Endothelial cell of umbilical vein (primary cell): ENCODE measurements around the gene NRROS. TPM values are rescaled to one million over a fixed set of nuclear protein-coding genes. Genes with fewer than 3 reads are reported as not detected.
A peak's percentile ranks its signal among the peaks of the same experiment; 100 is the strongest.

Source experiments
- BruUV-seq: library from RNA; stranded (reverse); fragments of 400-500 nt; replicated peaks from 2 replicates; lab custom pipeline; 2021; lab: Mats Ljungman, UMichigan
- CTCF ChIA-PET: fragments of 300-600, 350-600 bp; sonication (Branson Sonifier 250); formaldehyde crosslinking; loops from one replicate; lab custom pipeline; 2021; ENCODE audit warnings: antibody characterized with exemption, inconsistent platforms; lab: Charles Lee
- POLR2A ChIA-PET: fragments of 300-600, 350-600 bp; sonication (Branson Sonifier 250); formaldehyde crosslinking; loops from one replicate; lab custom pipeline; 2021; ENCODE audit warnings: antibody characterized with exemption, inconsistent platforms; lab: Charles Lee
- DNase-seq: peaks from one replicate; pipeline ENCODE4 v3.0.0-alpha.2; 2011; ENCODE audit warnings: low read depth, low spot score
- FAIRE-seq: peaks from 2 replicates; lab custom pipeline; 2011; peaks lifted over from hg19 to GRCh38; lab: Jason Lieb, UNC
- H2AFZ ChIP-seq: 2 replicates; pipeline ENCODE4 v1.6.0; 2012; ENCODE audit warnings: low read depth, low read length, control low read depth, inconsistent platforms
- H3K27ac ChIP-seq: 2 replicates; pipeline ENCODE4 v1.5.1; 2011; ENCODE audit warnings: low read depth, mild to moderate bottlenecking, control low read depth, low read length, moderate library complexity; ENCODE audit not compliant: insufficient read depth
- H3K27me3 ChIP-seq, 2 experiments: 2 replicates each; pipeline versions ENCODE4 v1.6.0 to v1.6.1; 2011; ENCODE audit warnings: low read length in 2 of 2, mixed read lengths in 1 of 2; ENCODE audit not compliant: control insufficient read depth in 2 of 2, insufficient read depth in 2 of 2
- H3K36me3 ChIP-seq, 2 experiments: 2 replicates in 1 of 2; 3 replicates in 1 of 2; pipeline ENCODE4 v1.5.1; 2011; ENCODE audit warnings: low read length in 2 of 2, mild to moderate bottlenecking in 1 of 2, moderate library complexity in 1 of 2; ENCODE audit not compliant: control insufficient read depth in 2 of 2, insufficient read depth in 2 of 2; ENCODE audit errors: extremely low read depth in 1 of 2
- H3K4me1 ChIP-seq: 3 replicates; pipeline ENCODE4 v1.5.1; 2011; ENCODE audit warnings: mild to moderate bottlenecking, low read length; ENCODE audit not compliant: control insufficient read depth, insufficient read depth; ENCODE audit errors: extremely low read depth
- H3K4me2 ChIP-seq: 2 replicates; pipeline ENCODE4 v1.6.1; 2011; ENCODE audit warnings: low read length, control low read depth, mixed read lengths; ENCODE audit not compliant: insufficient read depth
- H3K4me3 ChIP-seq, 3 experiments: fragments of 200-600 bp in 1 of 3; sonication (generic), shearing (Covaris generic) in 1 of 3; replicated peaks in 1 of 3; 2 replicates each; pipeline ENCODE4 v1.5.1; 2011 to 2016; ENCODE audit warnings: control low read depth in 3 of 3, low read length in 3 of 3, mild to moderate bottlenecking in 2 of 3, inconsistent platforms in 1 of 3, low read depth in 1 of 3, moderate library complexity in 1 of 3; ENCODE audit not compliant: insufficient read depth in 1 of 3
- H3K79me2 ChIP-seq: 2 replicates; pipeline ENCODE4 v1.6.0; 2012; ENCODE audit warnings: low read length, inconsistent platforms; ENCODE audit not compliant: control insufficient read depth, insufficient read depth
- H3K9ac ChIP-seq: replicated peaks from 2 replicates; pipeline ENCODE3; 2011; ENCODE audit warnings: low read length, control low read depth; ENCODE audit not compliant: insufficient read depth; ENCODE audit errors: extremely low read depth
- H3K9me1 ChIP-seq: replicated peaks from 3 replicates; pipeline ENCODE4 v1.6.0; 2011; ENCODE audit warnings: mild to moderate bottlenecking, low read length; ENCODE audit not compliant: control insufficient read depth, insufficient read depth; ENCODE audit errors: extremely low read depth
- H3K9me3 ChIP-seq: replicated peaks from 2 replicates; pipeline ENCODE4 v1.5.1; 2012; ENCODE audit warnings: low read length, inconsistent platforms; ENCODE audit not compliant: control insufficient read depth, insufficient read depth
- H4K20me1 ChIP-seq: replicated peaks from 2 replicates; pipeline ENCODE3; 2011; ENCODE audit warnings: mild to moderate bottlenecking, low read length; ENCODE audit not compliant: control insufficient read depth, insufficient read depth; ENCODE audit errors: extremely low read depth
- FOS ChIP-seq: IDR thresholded peaks from 2 replicates; pipeline ENCODE4 v1.6.1; 2011; ENCODE audit warnings: mild to moderate bottlenecking, low read length, moderate library complexity, borderline replicate concordance; ENCODE audit not compliant: insufficient read depth
- JUN ChIP-seq: IDR thresholded peaks from 2 replicates; pipeline ENCODE4 v1.6.1; 2011; ENCODE audit warnings: borderline replicate concordance, low read depth; ENCODE audit not compliant: insufficient read length, insufficient read depth
- POLR2A ChIP-seq: IDR thresholded peaks from 2 replicates; pipeline ENCODE4 v1.6.1; 2012; ENCODE audit warnings: low read depth, mild to moderate bottlenecking, control low read depth, low read length
- dilution Hi-C: fragments of 300-500 bp; cut with MboI; formaldehyde crosslinking; loops from one replicate; pipeline ENCODE4 v1.15.0; 2019; ENCODE audit warnings: low sequenced_read_pairs; ENCODE audit not compliant: extremely low pct_ligation_motif_present
- intact Hi-C: fragments of 100-400 bp; cut with micrococcal nuclease; formaldehyde crosslinking; loops from one replicate; pipeline ENCODE4 v1.10.0; 2022
- polyA plus RNA-seq, 4 experiments: library from polyadenylated mRNA; depleted of rRNA in 3 of 4; stranded (reverse) in 3 of 4; unstranded in 1 of 4; fragments of >200 nt; gene quantifications; 2 replicates each; pipeline versions ENCODE4 v1.2.1 to v1.2.3, GENCODE V29; 2011 to 2012; ENCODE audit warnings: missing spikeins in 1 of 4
- small RNA-seq: library from RNA; depleted of rRNA; stranded (forward); fragments of <200 nt; gene quantifications from one replicate; pipeline ENCODE3, GENCODE V24; 2012; ENCODE audit warnings: low replicate concordance, low read depth; ENCODE audit not compliant: insufficient read depth, insufficient read length
- total RNA-seq: library from RNA; stranded (reverse); gene quantifications from 2 replicates; pipeline ENCODE4 v1.2.3, GENCODE V29; 2021
- TF ChIP-seq, protein P1 (sequence below), 2 donors: IDR thresholded peaks; 1 replicate in 1 of 2; 2 replicates in 1 of 2; pipeline ENCODE4 v1.5.1; 2011; ENCODE audit warnings: low read length in 2 of 2, mild to moderate bottlenecking in 2 of 2, moderate library complexity in 2 of 2, control low read depth in 1 of 2, inconsistent platforms in 1 of 2, low read depth in 1 of 2; ENCODE audit not compliant: insufficient read depth in 1 of 2; ENCODE audit errors: extremely low read depth in 1 of 2

NRROS gene
- total and polyA plus RNA-seq, 2 donors (not counting 3 experiments of a cell fraction or from before 2014, with no cell fraction given): 8.1 to 15.6 TPM

DNA sequence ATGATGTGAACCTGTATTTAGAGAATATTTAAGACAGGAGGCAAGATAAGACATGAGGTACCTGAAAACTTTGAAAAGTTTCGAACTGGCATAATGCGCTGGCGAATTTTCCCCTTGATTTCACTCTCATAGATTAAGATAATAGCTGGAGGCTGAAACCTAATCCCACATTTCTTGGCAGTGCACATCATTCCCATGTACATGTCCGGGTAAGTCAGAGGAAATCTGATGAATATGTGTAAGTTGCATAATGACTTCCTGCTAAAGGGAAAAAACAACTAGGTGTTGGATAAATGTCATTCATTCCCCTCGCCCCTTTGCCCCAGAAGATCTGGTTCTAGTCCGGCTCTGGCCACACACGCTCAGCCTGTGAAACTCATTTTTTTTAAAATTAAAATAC is 69.0 kb downstream of the NRROS start:
- Histone ChIP-seq H3K27ac (no peak overlapping the region), H3K79me2 (no peaks in the 10 kb centered on the region), H4K20me1 (no peaks in the 10 kb centered on the region), H3K9ac (no peak overlapping the region), H3K4me1 (peaks cover 7% of the 10 kb centered on the region), H3K9me3 (no peaks in the 10 kb centered on the region), H2AFZ (no peak overlapping the region), H3K36me3 (no peaks in the 10 kb centered on the region), H3K4me2 (no peak overlapping the region), H3K4me3 (no peak overlapping the region), H3K9me1 (no peaks in the 10 kb centered on the region), H3K27me3 (no peaks in the 10 kb centered on the region)
- no TSS peak for BruUV-seq
- peak; percentile 79 for FAIRE-seq
- TF ChIP-seq, protein P1, sequence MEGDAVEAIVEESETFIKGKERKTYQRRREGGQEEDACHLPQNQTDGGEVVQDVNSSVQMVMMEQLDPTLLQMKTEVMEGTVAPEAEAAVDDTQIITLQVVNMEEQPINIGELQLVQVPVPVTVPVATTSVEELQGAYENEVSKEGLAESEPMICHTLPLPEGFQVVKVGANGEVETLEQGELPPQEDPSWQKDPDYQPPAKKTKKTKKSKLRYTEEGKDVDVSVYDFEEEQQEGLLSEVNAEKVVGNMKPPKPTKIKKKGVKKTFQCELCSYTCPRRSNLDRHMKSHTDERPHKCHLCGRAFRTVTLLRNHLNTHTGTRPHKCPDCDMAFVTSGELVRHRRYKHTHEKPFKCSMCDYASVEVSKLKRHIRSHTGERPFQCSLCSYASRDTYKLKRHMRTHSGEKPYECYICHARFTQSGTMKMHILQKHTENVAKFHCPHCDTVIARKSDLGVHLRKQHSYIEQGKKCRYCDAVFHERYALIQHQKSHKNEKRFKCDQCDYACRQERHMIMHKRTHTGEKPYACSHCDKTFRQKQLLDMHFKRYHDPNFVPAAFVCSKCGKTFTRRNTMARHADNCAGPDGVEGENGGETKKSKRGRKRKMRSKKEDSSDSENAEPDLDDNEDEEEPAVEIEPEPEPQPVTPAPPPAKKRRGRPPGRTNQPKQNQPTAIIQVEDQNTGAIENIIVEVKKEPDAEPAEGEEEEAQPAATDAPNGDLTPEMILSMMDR (IDR thresholded peaks at IDR 0.05; ENCODE audit: extremely low read depth in 1 of 2, insufficient read depth in 1 of 2, low read depth in 1 of 2, low read length in 2 of 2): no peak
- TF ChIP-seq POLR2A (no peak), FOS (no peak), JUN (no peak)
- POLR2A ChIA-PET: interaction anchor here (1.0 kb wide), 1 partner anchor 31 kb away, joined by 5 read pairs; the partner anchor contains the start of gene PAK2
- CTCF ChIA-PET: interaction anchor here (1.0 to 3.1 kb wide), 5 partner anchors 9 to 135 kb away, joined by 3 to 11 read pairs (median 4); no protein-coding TSS in a partner anchor
- dilution Hi-C loops: no loop called here
- peak; percentile 44 for DNase-seq
- intact Hi-C loops: no loop called here

Small RNA genes lying within 50 kb of the gene (small RNA-seq; reads per million reads assigned to genes)
- not detected for gene RNU6-646P

Other genes with a start within 250 kb of the NRROS start
- 55.1 and 57.0 TPM in 2 replicates for gene UBXN7, start 207.3 kb upstream of the NRROS start, total RNA-seq
- 8.2 and 9.9 TPM in 2 replicates for gene UBXN7, start 207.3 kb upstream of the NRROS start, polyA plus RNA-seq
- gene RNF168, start 135.9 kb upstream of the NRROS start, total RNA-seq: 32.9 and 34.9 TPM in 2 replicates
- gene RNF168, start 135.9 kb upstream of the NRROS start, polyA plus RNA-seq: 2.7 and 4.0 TPM in 2 replicates
- gene SMCO1, start 124.3 kb upstream of the NRROS start, total RNA-seq: not detected in 2 replicates
- not detected in 2 replicates for gene SMCO1, start 124.3 kb upstream of the NRROS start, polyA plus RNA-seq
- 13.0 and 15.3 TPM in 2 replicates for gene WDR53, start 71.1 kb upstream of the NRROS start, total RNA-seq
- gene WDR53, start 71.1 kb upstream of the NRROS start, polyA plus RNA-seq: 4.8 and 5.2 TPM in 2 replicates
- gene FBXO45, start 71.0 kb upstream of the NRROS start, total RNA-seq: 12.4 and 13.4 TPM in 2 replicates
- gene FBXO45, start 71.0 kb upstream of the NRROS start, polyA plus RNA-seq: 2.0 and 3.5 TPM in 2 replicates
- gene CEP19, start 72.6 kb downstream of the NRROS start, total RNA-seq: 1.2 and 1.6 TPM in 2 replicates
- 0.53 and 0.87 TPM in 2 replicates for gene CEP19, start 72.6 kb downstream of the NRROS start, polyA plus RNA-seq
- gene PIGX, start 72.7 kb downstream of the NRROS start, total RNA-seq: 12.4 and 14.0 TPM in 2 replicates
- gene PIGX, start 72.7 kb downstream of the NRROS start, polyA plus RNA-seq: 6.6 and 9.2 TPM in 2 replicates
- 85.8 and 98.9 TPM in 2 replicates for gene PAK2, start 100.2 kb downstream of the NRROS start, total RNA-seq
- gene PAK2, start 100.2 kb downstream of the NRROS start, polyA plus RNA-seq: 17.6 and 22.6 TPM in 2 replicates
- gene SENP5, start 228.2 kb downstream of the NRROS start, total RNA-seq: 31.1 and 33.5 TPM in 2 replicates
- gene SENP5, start 228.2 kb downstream of the NRROS start, polyA plus RNA-seq: 7.4 and 7.9 TPM in 2 replicates